GM11168 (cell line): ENCODE results near the gene CCDC194.

Source experiments
- in situ Hi-C: fragments of 300-500 bp; cut with MboI; formaldehyde crosslinking; loops from one replicate; pipeline ENCODE4 v1.12.0; 2022; ENCODE audit warnings: low sequenced_read_pairs; ENCODE audit not compliant: unreplicated experiment

Gene CCDC194, protein sequence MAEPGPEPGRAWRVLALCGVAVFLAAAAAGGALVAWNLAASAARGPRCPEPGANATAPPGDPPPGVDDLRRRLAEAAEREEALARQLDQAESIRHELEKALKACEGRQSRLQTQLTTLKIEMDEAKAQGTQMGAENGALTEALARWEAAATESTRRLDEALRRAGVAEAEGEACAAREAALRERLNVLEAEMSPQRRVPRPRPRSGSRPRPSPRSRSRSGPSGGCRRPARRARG

DNA sequence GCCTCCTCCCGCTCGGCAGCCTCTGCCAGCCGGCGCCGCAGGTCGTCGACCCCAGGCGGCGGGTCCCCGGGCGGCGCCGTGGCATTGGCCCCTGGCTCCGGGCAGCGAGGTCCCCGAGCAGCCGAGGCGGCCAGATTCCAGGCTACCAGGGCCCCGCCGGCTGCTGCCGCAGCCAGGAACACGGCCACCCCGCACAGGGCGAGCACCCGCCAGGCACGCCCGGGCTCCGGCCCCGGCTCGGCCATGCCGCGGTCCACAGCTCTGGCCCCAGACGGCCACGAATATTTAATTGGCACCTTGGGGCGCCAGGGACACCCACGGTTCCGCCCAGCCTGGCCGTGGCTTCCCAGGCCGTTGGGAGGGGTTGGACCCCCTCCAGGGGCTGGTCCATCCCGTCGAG is at the start of gene CCDC194:
Gene CCDC194, minus strand, starts transcription at position 283 of the 400 bp plus-strand sequence. Its CDS starts 38 bp downstream, at position 245.
- in situ Hi-C loops: no loop called here

DNA sequence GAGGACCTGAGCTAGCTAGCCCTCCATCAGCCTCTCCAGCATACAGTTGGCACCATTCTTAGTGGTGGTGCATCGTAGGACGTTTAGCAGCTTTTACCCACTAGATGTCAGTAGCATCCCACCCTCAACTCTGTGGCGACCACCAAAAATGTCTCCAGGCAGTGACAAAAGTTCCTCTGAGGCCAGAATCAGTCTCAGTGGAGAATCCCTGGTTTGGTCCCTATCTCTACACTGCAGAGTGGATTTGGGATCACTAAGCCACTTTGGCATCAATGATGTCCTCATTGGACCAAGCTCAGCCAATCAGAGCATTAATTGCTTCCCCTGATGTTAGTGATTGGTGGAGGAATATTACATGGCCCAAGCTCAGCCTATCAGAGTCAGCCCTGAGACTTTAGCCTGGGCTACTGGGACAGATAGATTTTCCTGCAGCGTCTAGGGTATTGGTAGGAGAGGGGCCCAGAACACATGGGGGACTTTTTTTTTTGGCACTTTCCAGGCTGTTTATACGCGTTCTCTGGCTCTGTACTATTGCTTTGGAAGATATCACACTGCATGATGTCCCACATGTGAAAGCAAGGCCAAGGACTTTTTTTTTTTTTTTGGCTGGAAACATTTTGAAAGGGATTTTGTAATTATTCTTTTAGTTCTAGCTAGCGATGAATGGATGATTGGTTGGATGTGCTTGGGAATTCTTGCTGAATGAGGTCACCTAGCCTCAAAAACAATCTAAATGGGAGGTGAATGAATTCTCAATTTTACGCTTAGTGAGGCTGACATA is 47.4 kb upstream of the CCDC194 start:
- in situ Hi-C loops: no loop called here

- in situ Hi-C loops: no loop called here
These were observed 42.9 kb upstream of the CCDC194 start for GRCh38 chr19:17436874-17437267.

- in situ Hi-C loops: no loop called here
These were observed 42.3 kb upstream of the CCDC194 start for GRCh38 chr19:17436094-17436873.

GRCh38 chr19:17435218-17435617 is 41.2 kb upstream of the CCDC194 start:
- in situ Hi-C loops: no loop called here

DNA sequence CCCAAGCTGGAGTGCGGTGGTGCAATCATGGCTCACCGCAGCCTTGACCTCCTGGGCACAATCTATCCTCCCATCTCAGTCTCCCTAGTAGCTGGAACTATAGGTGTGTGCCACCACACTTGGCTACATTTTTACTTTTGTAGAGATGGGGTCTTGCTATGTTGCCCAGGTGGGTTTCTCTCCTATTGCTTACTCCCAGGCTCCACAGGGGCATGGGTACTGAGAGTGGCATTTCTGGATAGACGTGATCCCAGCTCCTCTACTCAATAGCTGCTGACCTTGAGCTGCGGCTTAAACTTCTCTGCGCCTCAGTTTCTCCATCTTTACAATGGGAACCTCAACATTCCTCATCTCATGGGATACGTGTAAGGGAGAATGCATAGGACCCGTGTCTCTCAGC is 37.4 kb upstream of the CCDC194 start:
- in situ Hi-C loops: no loop called here

DNA sequence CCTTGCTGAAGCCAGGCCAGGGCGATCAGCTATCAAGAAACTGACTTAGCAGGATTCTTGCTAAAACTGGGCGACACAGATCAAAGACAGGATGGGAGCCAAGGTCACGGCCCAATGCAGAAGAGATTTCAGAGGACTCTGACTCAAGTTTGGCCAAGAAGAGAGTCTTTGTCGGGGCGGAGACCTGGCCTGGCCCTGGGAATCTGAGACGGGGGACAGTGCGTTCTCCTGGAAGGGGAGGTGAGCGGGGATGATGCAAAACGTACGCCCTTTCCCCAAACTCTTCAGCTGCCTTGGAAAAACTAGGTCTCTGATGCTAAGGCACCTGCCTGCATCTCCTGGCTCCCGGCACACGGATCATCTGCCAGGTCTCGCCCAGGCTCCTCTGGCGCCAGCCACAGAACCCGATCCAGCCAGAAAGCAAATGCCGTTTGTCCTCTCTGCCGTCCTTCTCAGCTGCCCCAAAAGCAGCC is 35.7 kb upstream of the CCDC194 start:
- in situ Hi-C loops: no loop called here

DNA sequence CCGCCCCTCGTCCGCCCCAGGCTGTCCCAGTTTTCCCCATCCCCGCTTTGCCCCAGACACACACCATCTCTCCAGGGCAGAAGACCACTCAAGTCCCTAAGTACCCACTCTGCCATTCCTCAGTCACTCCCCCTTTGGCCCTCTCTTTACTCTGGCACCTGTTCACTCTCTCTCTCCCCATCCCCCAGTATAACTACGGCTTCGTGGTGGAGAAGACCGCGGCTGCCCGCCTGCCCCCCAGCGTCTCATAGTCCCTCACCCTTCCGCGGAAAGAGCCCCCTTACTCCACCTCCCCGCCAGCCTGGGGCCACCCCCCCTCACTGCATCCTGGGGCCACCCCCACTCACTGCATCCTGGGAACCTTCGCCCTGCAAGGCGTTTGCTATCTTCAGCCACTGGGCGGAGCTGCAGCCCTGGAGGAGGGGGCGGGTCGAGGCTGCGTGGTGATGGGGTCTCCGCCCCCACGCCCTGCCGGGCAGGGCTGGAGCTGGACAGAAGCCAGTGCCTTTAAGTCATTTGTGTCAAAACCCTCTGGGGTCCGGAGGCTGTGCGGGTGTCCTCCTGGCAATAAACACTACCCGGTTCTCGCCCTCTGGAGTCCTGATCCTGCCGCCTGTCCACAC is 30.9 kb upstream of the CCDC194 start:
- in situ Hi-C loops: no loop called here

DNA sequence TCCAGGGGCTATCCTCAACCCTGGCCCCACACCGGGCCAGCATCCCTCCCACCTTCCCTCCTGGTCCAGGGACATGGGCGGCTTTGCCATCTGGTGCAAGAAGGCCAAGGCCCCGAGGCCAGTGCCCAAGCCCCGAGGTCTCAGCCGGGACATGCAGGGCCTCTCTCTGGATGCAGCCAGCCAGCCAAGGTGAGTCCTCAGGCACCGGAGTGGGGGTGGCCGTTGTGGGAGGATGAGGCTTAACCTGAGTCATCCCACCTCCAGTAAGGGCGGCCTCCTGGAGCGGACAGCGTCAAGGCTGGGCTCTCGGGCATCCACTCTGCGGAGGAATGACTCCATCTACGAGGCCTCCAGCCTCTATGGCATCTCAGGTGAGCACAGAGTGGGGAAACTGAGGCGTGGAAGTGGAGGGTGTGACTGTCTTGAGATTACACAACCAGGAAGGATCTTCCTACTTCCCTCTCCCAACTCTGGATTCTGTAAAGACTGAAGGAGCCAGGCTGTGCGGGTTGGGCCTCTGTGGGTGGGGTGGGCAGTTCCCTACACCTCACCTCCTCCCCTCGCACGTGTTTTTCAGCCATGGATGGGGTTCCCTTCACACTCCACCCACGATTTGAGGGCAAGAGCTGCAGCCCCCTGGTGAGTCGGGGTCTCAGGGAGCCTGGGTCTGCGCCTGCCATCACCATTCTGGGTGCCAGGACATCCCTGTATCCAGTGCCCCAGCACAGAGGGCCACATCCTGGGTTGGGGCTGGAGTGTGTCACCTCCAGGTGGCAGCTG is 29.6 kb upstream of the CCDC194 start:
- in situ Hi-C loops: no loop called here

- in situ Hi-C loops: no loop called here
These were observed 27.9 kb upstream of the CCDC194 start for GRCh38 chr19:17421942-17422341.

GRCh38 chr19:17420475-17420924 is 26.5 kb upstream of the CCDC194 start:
- in situ Hi-C loops: no loop called here

DNA sequence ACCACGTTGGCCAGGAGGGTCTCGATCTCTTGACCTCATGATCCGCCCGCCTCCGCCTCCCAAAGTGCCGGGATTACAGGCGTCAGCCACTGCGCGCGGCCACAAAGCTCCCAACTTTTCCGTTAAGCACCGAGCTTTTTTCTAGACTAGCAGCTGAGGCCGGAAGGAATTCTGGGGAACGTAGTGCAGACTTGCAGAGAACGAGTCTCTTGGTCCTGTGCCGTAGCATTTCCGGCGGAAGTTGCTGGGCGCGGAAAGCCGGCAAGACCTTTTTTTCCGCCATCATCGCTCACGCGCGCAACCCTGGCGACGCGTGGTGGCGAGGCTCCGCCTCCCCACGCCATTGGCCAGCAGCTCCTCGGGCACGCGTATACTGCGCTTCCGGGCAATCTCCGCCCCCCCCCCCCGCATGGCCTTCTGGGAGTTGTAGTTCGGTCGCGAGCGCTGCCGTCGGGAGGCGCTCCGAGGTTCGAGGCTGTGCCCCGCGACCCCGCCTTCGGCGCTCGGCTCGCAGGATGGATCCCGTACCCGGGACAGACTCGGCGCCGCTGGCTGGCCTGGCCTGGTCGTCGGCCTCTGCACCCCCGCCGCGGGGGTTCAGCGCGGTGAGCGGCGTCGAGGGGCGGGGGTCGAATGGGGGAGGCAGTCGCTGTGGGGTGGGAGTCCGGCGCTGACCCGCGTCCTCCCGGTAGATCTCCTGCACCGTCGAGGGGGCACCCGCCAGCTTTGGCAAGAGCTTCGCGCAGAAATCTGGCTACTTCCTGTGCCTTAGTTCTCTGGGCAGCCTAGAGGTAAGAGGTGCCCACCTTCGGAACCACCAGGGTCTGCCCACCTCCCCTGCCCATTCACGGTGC is 25.9 kb upstream of the CCDC194 start, which contains the start of gene MVB12A:
Gene MVB12A, plus strand, starts transcription at position 427 of the 854 bp plus-strand sequence. Its CDS starts 89 bp downstream, at position 516.
- in situ Hi-C loops: no loop called here

GRCh38 chr19:17419154-17419620 is 25.2 kb upstream of the CCDC194 start:
- in situ Hi-C loops: no loop called here

DNA sequence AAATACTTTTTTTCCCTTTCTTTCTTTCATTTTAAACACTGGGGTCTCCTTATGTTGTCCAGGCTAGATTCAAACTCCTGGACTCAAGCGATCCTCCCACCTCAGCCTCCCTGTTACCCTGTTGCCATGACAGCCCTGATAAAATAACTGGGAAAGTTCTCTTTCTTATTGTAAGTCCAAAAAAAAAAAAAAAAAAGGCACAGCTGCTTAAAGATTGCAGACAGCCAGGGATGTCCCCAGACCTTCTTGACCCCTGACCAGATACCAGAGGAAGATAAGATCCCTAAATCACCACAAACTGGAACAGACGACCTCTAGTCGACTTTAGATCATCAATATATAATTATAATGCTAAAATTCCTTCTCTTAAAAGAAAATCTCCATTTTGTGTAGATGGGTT is 24.7 kb upstream of the CCDC194 start:
- in situ Hi-C loops: no loop called here

DNA sequence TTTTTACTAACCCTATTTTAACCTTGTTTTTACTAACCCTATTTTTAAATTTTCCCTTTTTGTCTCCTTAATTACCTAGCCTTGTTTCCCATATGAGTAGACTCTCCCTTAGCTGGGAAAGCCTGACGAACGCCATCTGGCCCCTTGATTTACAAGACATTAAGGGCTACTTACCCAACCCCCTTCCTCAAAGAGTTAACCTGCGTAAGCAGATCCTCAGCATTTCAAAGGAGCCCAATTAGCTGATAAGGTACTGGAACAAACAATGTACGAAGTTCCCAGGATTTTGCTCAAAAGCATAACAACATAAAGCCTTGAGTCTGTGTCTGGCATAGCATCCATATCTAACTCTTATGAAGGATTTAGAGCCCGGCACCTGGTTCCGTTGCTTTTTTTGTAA is 21.1 kb upstream of the CCDC194 start:
- in situ Hi-C loops: no loop called here

DNA sequence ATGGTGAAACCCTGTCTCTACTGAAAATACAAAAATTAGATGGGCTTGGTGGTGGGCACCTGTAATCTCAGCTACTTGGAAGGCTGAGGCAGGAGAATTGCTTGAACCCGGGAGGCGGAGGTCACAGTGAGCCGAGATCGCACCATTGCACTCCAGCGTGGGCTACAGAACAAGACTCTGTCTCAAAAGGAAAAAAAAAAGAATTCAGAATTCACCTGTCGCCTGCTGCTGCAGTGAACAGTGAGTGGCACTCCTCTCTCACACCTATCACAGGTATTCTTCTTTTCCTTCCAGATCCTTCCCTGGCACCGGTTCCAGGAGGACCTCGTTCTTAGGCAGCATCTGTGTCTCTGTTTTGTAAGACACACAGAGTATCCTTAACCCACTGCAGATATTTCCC is 20.1 kb upstream of the CCDC194 start:
- in situ Hi-C loops: no loop called here

DNA sequence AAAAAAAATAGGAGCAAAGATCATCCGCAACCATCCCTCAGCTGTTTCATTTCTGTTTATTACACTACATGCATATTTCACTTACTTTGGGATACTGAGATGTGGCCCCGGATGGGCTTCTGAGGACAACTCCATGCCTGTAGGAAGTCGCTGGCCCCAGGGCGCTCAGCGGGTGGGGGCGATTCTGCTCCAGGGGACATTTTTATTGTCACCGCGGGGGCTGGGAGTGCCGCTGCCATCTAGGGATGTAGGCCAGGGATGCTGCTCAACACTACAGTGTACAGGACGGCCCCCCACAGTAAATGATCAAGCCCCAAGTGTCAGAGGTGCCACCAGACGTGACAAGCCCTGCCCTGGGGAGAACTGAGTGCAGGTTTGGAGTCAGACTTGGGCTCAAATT is 17.8 kb upstream of the CCDC194 start:
- in situ Hi-C loops: no loop called here

GRCh38 chr19:17409990-17410389 is 16.0 kb upstream of the CCDC194 start:
- in situ Hi-C loops: no loop called here

DNA sequence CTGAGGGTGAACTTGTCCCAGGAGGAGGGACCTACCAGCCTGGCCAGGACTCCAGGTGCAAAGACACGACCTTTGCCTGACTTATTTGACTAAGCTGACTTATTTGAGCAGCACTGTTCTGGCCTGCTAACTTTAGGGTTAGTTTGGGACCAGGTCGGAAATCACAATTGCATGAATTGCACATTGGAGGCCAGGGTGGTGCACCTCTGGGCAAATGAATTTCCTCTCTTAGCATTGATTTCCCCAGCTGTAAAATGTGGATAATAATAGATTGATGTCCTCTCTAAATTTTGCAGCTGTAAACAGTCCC is 12.8 kb upstream of the CCDC194 start:
- in situ Hi-C loops: no loop called here
